Spleen (tissue), 11 donors: ENCODE measurements around the gene CIC. TPM values are rescaled to one million over a fixed set of nuclear protein-coding genes. Genes with fewer than 3 reads are reported as not detected.
A peak's percentile ranks its signal among the peaks of the same experiment; 100 is the strongest.

Source experiments
- DNase-seq: peaks from one replicate; pipeline ENCODE4 v3.0.0-alpha.2; 2020
- H3K27ac ChIP-seq, 8 donors: fragments of 200-600 bp; sonication (generic) in 7 of 8; 1 replicate in 4 of 8; 2 replicates in 4 of 8; pipeline versions ENCODE4 v1.5.0 to v1.8.0; 2016 to 2021; ENCODE audit warnings: inconsistent platforms in 4 of 8, mild to moderate bottlenecking in 4 of 8, moderate library complexity in 1 of 8
- H3K27me3 ChIP-seq, 7 donors: fragments of 200-600 bp; sonication (generic) in 6 of 7; replicated peaks in 1 of 7; 1 replicate in 4 of 7; 2 replicates in 3 of 7; pipeline versions ENCODE4 v1.5.0 to v1.8.0; 2016 to 2021; ENCODE audit warnings: inconsistent platforms in 3 of 7, mild to moderate bottlenecking in 1 of 7
- H3K36me3 ChIP-seq, 6 donors: fragments of 200-600 bp; sonication (generic) in 5 of 6; 1 replicate in 4 of 6; 2 replicates in 2 of 6; pipeline versions ENCODE4 v1.5.0 to v1.8.0; 2016 to 2021; ENCODE audit warnings: inconsistent platforms in 2 of 6
- H3K4me1 ChIP-seq, 6 donors: fragments of 200-600 bp; sonication (generic) in 5 of 6; 1 replicate in 3 of 6; 2 replicates in 3 of 6; pipeline versions ENCODE4 v1.5.0 to v1.8.0; 2016 to 2021; ENCODE audit warnings: inconsistent platforms in 3 of 6
- H3K4me3 ChIP-seq, 8 donors: fragments of 200-600 bp; sonication (generic) in 7 of 8; 1 replicate in 4 of 8; 2 replicates in 4 of 8; pipeline versions ENCODE4 v1.5.0 to v1.8.0; 2016 to 2021; ENCODE audit warnings: inconsistent platforms in 4 of 8, mild to moderate bottlenecking in 4 of 8, moderate library complexity in 2 of 8
- H3K9me3 ChIP-seq, 8 donors: fragments of 200-600 bp; sonication (generic) in 7 of 8; 1 replicate in 4 of 8; 2 replicates in 4 of 8; pipeline versions ENCODE4 v1.5.0 to v1.8.0; 2016 to 2021; ENCODE audit warnings: inconsistent platforms in 4 of 8
- POLR2A ChIP-seq, 3 donors: fragments of 450-650 bp; IDR thresholded peaks; one replicate each; pipeline ENCODE4 v1.5.1; 2017; ENCODE audit warnings: antibody characterized with exemption in 3 of 3, mild to moderate bottlenecking in 1 of 3
- POLR2AphosphoS5 ChIP-seq, 3 donors: sonication (generic); formaldehyde crosslinking; IDR thresholded peaks; one replicate each; pipeline ENCODE4 v1.5.1; 2017; ENCODE audit warnings: antibody characterized with exemption in 3 of 3
- WGBS, 5 donors: extraction: QIAGEN DNeasy Blood & Tissue Kit in 3 of 5; methylation state at CpG; one replicate each; pipeline versions ENCODE4 v1.1.5 to v1.1.7; 2013 to 2018; 5-methylcytosine and 5-hydroxymethylcytosine counted together
- intact Hi-C: fragments of 100-400 bp; cut with DNase I; formaldehyde crosslinking; loops from one replicate; pipeline ENCODE4 v1.15.0; 2023; ENCODE audit warnings: low total_unique reads
- polyA plus RNA-seq, 3 donors: library from polyadenylated mRNA; stranded (reverse); fragments of 200-250 nt; gene quantifications; one replicate each; pipeline ENCODE4 v1.2.1, GENCODE V29; 2013
- total RNA-seq, 7 donors: library from RNA; depleted of rRNA in 3 of 7; stranded (reverse); fragments of >200 nt in 3 of 7; fragmentation: NEBNext Ultra II Directional in 4 of 7; extraction: Animal tissue kit (Norgen Biotek cat#: 25700) in 4 of 7; gene quantifications; one replicate each; pipeline versions ENCODE4 v1.1.0 to v1.2.1, GENCODE V29; 2016 to 2021
- TF ChIP-seq, protein P1 (sequence below), 11 experiments: fragments of 200-600 bp in 7 of 11; fragments of 450-650 bp in 4 of 11; sonication (generic) in 4 of 11; IDR thresholded peaks in 8 of 11; conservative IDR thresholded peaks in 3 of 11; 1 replicate in 7 of 11; 2 replicates in 4 of 11; pipeline versions ENCODE4 v1.4.0 to v1.8.0; 2016 to 2021; ENCODE audit warnings: antibody characterized with exemption in 11 of 11, inconsistent platforms in 4 of 11, mild to moderate bottlenecking in 1 of 11
- donor health status: healthy with polysubstance abuse.
- donor health status: DM: no; HTN: no; CAD: no; lungs with moderate emphysema.
- donor health status: DM: no; HTN: no; CAD: no.
- donor health status: Bipolar disorder and iron deficiency.
- donor health status: healthy.
- donor health status: DM: no; HTN: no; CAD: no.
- donor health status: DM: yes; HTN: yes; CAD: no.

The CIC gene
- total and polyA plus RNA-seq, 10 donors: 12.5 to 100 (median 69.8) TPM

DNA sequence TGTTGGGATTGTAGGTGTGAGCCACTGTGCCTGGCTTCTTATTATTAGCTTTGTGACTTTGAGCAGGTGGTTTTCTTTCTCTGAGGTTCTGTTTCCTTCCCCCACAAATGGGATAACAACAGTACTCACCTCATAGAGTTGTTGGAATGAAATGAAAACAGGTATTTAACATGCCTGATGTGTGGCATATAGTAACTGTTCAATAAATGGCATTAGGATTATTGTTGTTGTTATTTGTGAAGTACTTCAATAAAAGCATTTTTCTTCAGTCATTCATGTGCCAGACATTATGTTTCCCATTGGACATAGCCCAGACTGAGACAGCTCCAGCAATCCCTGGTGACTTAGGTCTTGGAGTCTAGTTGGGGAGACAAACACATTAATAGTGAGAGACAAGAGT lies 57.9 kb downstream of the CIC start:
- no peak for DNase-seq
- peaks cover 13 to 47% (median 38%) of the 10 kb centered on the region in 6 donors for H3K4me1 ChIP-seq
- H3K4me3 ChIP-seq: peak overlapping the region in 3 of 8 donors; percentile 86 to 89 (median 89)
- H3K27me3 ChIP-seq: peaks cover 0 to 31% (median 21%) of the 10 kb centered on the region in 7 donors
- no peaks in the 10 kb centered on the region for H3K36me3 ChIP-seq
- no peak overlapping the region for H3K27ac ChIP-seq
- TF ChIP-seq POLR2AphosphoS5 (IDR thresholded peaks at IDR 0.05) (no peak), POLR2A (IDR thresholded peaks at IDR 0.05) (no peak)
- TF ChIP-seq, protein P1, sequence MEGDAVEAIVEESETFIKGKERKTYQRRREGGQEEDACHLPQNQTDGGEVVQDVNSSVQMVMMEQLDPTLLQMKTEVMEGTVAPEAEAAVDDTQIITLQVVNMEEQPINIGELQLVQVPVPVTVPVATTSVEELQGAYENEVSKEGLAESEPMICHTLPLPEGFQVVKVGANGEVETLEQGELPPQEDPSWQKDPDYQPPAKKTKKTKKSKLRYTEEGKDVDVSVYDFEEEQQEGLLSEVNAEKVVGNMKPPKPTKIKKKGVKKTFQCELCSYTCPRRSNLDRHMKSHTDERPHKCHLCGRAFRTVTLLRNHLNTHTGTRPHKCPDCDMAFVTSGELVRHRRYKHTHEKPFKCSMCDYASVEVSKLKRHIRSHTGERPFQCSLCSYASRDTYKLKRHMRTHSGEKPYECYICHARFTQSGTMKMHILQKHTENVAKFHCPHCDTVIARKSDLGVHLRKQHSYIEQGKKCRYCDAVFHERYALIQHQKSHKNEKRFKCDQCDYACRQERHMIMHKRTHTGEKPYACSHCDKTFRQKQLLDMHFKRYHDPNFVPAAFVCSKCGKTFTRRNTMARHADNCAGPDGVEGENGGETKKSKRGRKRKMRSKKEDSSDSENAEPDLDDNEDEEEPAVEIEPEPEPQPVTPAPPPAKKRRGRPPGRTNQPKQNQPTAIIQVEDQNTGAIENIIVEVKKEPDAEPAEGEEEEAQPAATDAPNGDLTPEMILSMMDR (IDR thresholded peaks at IDR 0.05 in 8 of 11, conservative IDR thresholded peaks at IDR 0.05 in 3 of 11): no peak
- no peaks in the 10 kb centered on the region for H3K9me3 ChIP-seq
- intact Hi-C loops: loop anchor here (5.0 kb wide), 1 partner anchor 70 kb away; no protein-coding TSS in a partner anchor

DNA sequence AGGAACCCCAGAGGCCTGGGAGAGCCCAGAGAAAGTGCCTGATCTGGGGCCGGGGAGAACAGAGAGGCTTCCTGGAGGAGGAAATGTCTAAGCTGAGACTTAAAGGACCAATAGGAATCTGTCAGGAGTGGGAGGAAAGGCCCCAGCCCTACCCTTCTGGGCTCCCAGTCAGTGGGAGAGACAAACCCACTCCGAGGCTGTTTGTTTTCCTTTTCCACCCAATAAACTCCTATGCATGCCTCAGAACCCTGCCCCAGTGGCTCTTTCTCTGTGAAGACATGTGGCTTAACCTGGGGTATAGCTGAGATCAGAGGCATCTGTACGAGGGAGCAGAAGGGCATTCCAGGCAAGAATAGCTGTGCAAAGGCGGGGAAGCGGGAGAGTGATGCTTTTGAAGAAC lies 58.3 kb downstream of the CIC start:
- no peaks in the 10 kb centered on the region for H3K36me3 ChIP-seq
- H3K27me3 ChIP-seq: peaks cover 0 to 27% (median 21%) of the 10 kb centered on the region in 7 donors
- no peaks in the 10 kb centered on the region for H3K9me3 ChIP-seq
- intact Hi-C loops: loop anchor here (5.0 kb wide), 1 partner anchor 70 kb away; no protein-coding TSS in a partner anchor
- H3K4me1 ChIP-seq: peaks cover 13 to 47% (median 38%) of the 10 kb centered on the region in 6 donors
- TF ChIP-seq POLR2AphosphoS5 (IDR thresholded peaks at IDR 0.05) (no peak), POLR2A (IDR thresholded peaks at IDR 0.05) (no peak)
- TF ChIP-seq, protein P1 (IDR thresholded peaks at IDR 0.05 in 8 of 11, conservative IDR thresholded peaks at IDR 0.05 in 3 of 11): no peak
- no peak overlapping the region for H3K27ac ChIP-seq
- DNase-seq: no peak
- no peak overlapping the region for H3K4me3 ChIP-seq
- 84 to 92% (median 87%) methylated on average over 5 of the region's 5 CpGs for WGBS, 5 donors

DNA sequence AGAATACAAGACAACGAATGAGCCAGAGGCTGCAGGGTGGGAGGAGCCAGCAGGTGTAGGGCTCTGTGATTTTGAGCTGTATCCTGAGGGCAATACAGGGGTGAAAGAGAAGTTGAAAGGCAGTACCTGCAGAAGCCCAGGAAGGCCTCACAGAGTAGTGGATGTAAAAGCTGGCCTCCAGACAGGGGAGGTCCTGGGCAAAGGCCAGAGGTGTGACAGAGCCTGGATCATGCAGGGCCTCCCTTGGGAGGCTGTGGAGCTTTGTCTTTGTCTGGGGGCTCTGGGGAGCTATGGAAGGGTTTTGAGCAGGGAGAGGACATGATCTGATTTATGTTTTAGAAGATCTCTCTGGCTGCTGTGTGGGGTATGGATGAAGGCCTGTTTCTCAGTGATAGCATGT lies 59.1 kb downstream of the CIC start:
- Histone ChIP-seq H3K4me3 (no peak overlapping the region), H3K4me1 (peaks cover 13 to 47% (median 39%) of the 10 kb centered on the region in 6 donors), H3K27ac (no peak overlapping the region), H3K36me3 (no peaks in the 10 kb centered on the region), H3K9me3 (no peaks in the 10 kb centered on the region), H3K27me3 (peaks cover 0 to 19% (median 18%) of the 10 kb centered on the region in 7 donors)
- TF ChIP-seq POLR2AphosphoS5 (IDR thresholded peaks at IDR 0.05) (no peak), POLR2A (IDR thresholded peaks at IDR 0.05) (no peak)
- TF ChIP-seq, protein P1 (IDR thresholded peaks at IDR 0.05 in 8 of 11, conservative IDR thresholded peaks at IDR 0.05 in 3 of 11): no peak
- intact Hi-C loops: loop anchor here (5.0 kb wide), 1 partner anchor 69 kb away; no protein-coding TSS in a partner anchor
- DNase-seq: no peak
- 61 to 88% (median 71%) methylated on average over 1 of the region's 1 CpG for WGBS, 5 donors

DNA sequence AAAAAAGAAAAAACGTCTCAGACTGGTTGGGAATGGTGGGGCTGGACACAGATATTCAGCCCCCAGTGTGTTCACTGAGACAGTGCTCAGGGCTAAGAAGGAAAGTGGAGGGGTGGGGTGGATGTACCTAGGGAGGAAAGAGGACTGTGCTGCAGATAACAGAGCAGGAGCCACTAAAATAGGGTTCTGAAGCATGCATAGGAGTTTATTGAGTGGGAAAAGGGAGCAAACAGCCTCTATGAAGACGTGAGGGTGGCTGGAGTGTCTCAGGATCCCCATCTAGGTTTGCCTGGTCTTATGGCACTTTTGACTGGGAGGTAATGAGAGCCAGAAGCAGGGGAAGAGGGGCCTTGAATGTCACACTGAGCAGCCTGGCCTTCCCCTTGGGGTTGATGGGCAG lies 59.8 kb downstream of the CIC start:
- intact Hi-C loops: loop anchor here (5.0 kb wide), 1 partner anchor 68 kb away; no protein-coding TSS in a partner anchor
- Histone ChIP-seq H3K27ac (no peak overlapping the region), H3K4me1 (peaks cover 15 to 52% (median 39%) of the 10 kb centered on the region in 6 donors), H3K27me3 (peaks cover 0 to 12% (median 11%) of the 10 kb centered on the region in 7 donors), H3K9me3 (no peaks in the 10 kb centered on the region), H3K4me3 (no peak overlapping the region), H3K36me3 (peaks cover 0 to 4% (median 0%) of the 10 kb centered on the region in 6 donors)
- TF ChIP-seq POLR2AphosphoS5 (IDR thresholded peaks at IDR 0.05) (no peak), POLR2A (IDR thresholded peaks at IDR 0.05) (no peak)
- TF ChIP-seq, protein P1 (IDR thresholded peaks at IDR 0.05 in 8 of 11, conservative IDR thresholded peaks at IDR 0.05 in 3 of 11): no peak
- WGBS, 5 donors: 70 to 87% (median 80%) methylated on average over 2 of the region's 2 CpGs
- DNase-seq: no peak
